K562 (cell line): ENCODE data around the gene GPN1.

Source experiments
- BHLHE40 ChIP-seq: IDR thresholded peaks from 2 replicates; pipeline ENCODE4 v1.6.1; 2011; ENCODE audit warnings: low read length, improper control_type of control experiment
- EZH2 ChIP-seq: IDR thresholded peaks from 2 replicates; pipeline ENCODE4 v1.6.1; 2012; ENCODE audit warnings: low read depth, mild to moderate bottlenecking, inconsistent platforms, low read length, borderline replicate concordance
- FOSL1 ChIP-seq: fragments of 200-800 bp; sonication (Bioruptor generic); conservative IDR thresholded peaks from 2 replicates; pipeline ENCODE4 v1.6.1; 2016; ENCODE audit warnings: missing genetic modification characterization, missing compliant biosample characterization
- GTF2A2 ChIP-seq: IDR thresholded peaks from 2 replicates; pipeline ENCODE4 v1.6.1; 2016; ENCODE audit warnings: mild to moderate bottlenecking, missing genetic modification characterization, missing compliant biosample characterization
- JUND ChIP-seq, 2 experiments: IDR thresholded peaks; 2 replicates in 1 of 2; 3 replicates in 1 of 2; pipeline ENCODE4 v1.6.1; 2011; ENCODE audit warnings: borderline replicate concordance in 2 of 2, low read depth in 2 of 2, low read length in 2 of 2, improper control_type of control experiment in 1 of 2, missing biosample characterization in 1 of 2, missing genetic modification characterization in 1 of 2, missing genetic modification reagents in 1 of 2
- MAFG ChIP-seq: fragments of 450-650 bp; conservative IDR thresholded peaks from 2 replicates; pipeline ENCODE4 v1.6.1; 2016; ENCODE audit warnings: missing genetic modification characterization, missing compliant biosample characterization
- MED1 ChIP-seq: sonication (generic); formaldehyde crosslinking; IDR thresholded peaks from 2 replicates; pipeline ENCODE4 v1.8.1; 2023; ENCODE audit warnings: missing genetic modification reagents, borderline replicate concordance
- POLR2AphosphoS5 ChIP-seq: IDR thresholded peaks from 2 replicates; pipeline ENCODE4 v1.6.1; 2011; ENCODE audit warnings: mild to moderate bottlenecking, low read depth, low read length, moderate library complexity; ENCODE audit not compliant: control insufficient read depth, insufficient read depth
- SIX5 ChIP-seq, 2 experiments: IDR thresholded peaks; 2 replicates each; pipeline ENCODE4 v1.6.1; 2011; ENCODE audit warnings: low read length in 2 of 2, borderline replicate concordance in 1 of 2, low read depth in 1 of 2, mild to moderate bottlenecking in 1 of 2, moderate library complexity in 1 of 2; ENCODE audit not compliant: insufficient read depth in 1 of 2
- U2AF2 ChIP-seq: fragments of 200-400 bp; formaldehyde crosslinking; optimal IDR thresholded peaks from 2 replicates; pipeline ENCODE3; 2017; ENCODE audit warnings: low read depth, mild to moderate bottlenecking, low read length
- ZSCAN32 ChIP-seq: fragments of 450-650 bp; formaldehyde crosslinking; IDR thresholded peaks from 2 replicates; pipeline ENCODE4 v1.4.0; 2020; ENCODE audit warnings: mild to moderate bottlenecking, moderate library complexity
- TF ChIP-seq, protein P1 (sequence below): fragments of 250-450 bp; sonication (Bioruptor Pico); IDR thresholded peaks from 2 replicates; pipeline ENCODE4 v1.5.0; 2020; ENCODE audit warnings: mild to moderate bottlenecking
- TF ChIP-seq, protein P2 (sequence below): fragments of 450-650 bp; formaldehyde crosslinking; IDR thresholded peaks from 2 replicates; pipeline ENCODE4 v1.4.0; 2022; ENCODE audit warnings: missing genetic modification characterization

DNA sequence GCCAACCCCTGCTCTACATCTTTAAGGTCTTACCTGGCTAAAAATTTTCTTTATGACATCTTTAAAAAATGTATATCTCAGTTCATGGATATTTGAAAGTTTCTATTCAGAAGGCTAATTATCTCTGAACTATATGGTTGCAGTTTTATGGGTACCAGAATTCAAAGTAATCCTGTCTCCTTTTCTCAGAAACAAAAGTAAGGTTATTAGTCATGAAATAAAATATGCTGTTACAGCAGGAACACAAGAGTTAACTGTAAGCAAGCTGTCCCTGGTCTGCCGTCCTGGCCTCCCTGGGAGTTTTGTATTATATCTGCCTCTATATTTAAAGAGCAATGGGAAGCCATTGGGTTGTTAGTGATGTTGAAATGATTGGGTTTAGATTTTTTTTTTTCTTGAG is 68.8 kb downstream of the GPN1 start:
- TF ChIP-seq MED1 (no peak), GTF2A2 (tag) (no peak), SIX5 (IDR thresholded peaks at IDR 0.05; ENCODE audit: borderline replicate concordance in 1 of 2, insufficient read depth in 1 of 2, low read depth in 1 of 2, low read length in 2 of 2) (no peak), FOSL1 (no peak), JUND (IDR thresholded peaks at IDR 0.05; ENCODE audit: borderline replicate concordance, low read depth, low read length) (no peak), JUND (tag; IDR thresholded peaks at IDR 0.05; ENCODE audit: borderline replicate concordance, low read depth, low read length) (no peak), U2AF2 (no peak), POLR2AphosphoS5 (no peak), ZSCAN32 (CRISPR knock-in tag) (no peak), MAFG (tag) (no peak), EZH2 (no peak), BHLHE40 (no peak)
- TF ChIP-seq, protein P1, sequence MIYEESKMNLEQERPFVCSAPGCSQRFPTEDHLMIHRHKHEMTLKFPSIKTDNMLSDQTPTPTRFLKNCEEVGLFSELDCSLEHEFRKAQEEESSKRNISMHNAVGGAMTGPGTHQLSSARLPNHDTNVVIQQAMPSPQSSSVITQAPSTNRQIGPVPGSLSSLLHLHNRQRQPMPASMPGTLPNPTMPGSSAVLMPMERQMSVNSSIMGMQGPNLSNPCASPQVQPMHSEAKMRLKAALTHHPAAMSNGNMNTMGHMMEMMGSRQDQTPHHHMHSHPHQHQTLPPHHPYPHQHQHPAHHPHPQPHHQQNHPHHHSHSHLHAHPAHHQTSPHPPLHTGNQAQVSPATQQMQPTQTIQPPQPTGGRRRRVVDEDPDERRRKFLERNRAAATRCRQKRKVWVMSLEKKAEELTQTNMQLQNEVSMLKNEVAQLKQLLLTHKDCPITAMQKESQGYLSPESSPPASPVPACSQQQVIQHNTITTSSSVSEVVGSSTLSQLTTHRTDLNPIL (CRISPR knock-in tag): no peak
- TF ChIP-seq, protein P2, sequence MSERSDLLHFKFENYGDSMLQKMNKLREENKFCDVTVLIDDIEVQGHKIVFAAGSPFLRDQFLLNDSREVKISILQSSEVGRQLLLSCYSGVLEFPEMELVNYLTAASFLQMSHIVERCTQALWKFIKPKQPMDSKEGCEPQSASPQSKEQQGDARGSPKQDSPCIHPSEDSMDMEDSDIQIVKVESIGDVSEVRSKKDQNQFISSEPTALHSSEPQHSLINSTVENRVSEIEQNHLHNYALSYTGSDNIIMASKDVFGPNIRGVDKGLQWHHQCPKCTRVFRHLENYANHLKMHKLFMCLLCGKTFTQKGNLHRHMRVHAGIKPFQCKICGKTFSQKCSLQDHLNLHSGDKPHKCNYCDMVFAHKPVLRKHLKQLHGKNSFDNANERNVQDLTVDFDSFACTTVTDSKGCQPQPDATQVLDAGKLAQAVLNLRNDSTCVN (CRISPR knock-in tag): no peak
